Right atrium auricular region (tissue), 2 donors: Measurements from ENCODE around the gene OPTC. TPM values are rescaled to one million over a fixed set of nuclear protein-coding genes. Genes with fewer than 3 reads are reported as not detected.

Source experiments
- DNase-seq: peaks from one replicate; pipeline ENCODE4 v3.0.0-alpha.2; 2019; ENCODE audit warnings: low spot score
- H3K27ac ChIP-seq, 2 donors: fragments of 200-600 bp; sonication (generic); 1 replicate in 1 of 2; 2 replicates in 1 of 2; pipeline ENCODE4 v1.5.1; 2016 to 2019
- H3K27me3 ChIP-seq, 2 donors: fragments of 200-600 bp; sonication (generic); one replicate each; pipeline versions ENCODE4 v1.5.1 to v1.6.0; 2017 to 2019
- H3K36me3 ChIP-seq: fragments of 200-600 bp; sonication (generic); one replicate; pipeline ENCODE4 v1.5.1; 2016
- H3K4me1 ChIP-seq, 2 donors: fragments of 200-600 bp; sonication (generic); one replicate each; pipeline versions ENCODE4 v1.5.1 to v1.6.0; 2017 to 2019
- H3K4me3 ChIP-seq, 2 donors: fragments of 200-600 bp; sonication (generic); 1 replicate in 1 of 2; 2 replicates in 1 of 2; pipeline ENCODE4 v1.5.1; 2017 to 2019; ENCODE audit warnings: mild to moderate bottlenecking in 1 of 2, moderate library complexity in 1 of 2
- H3K9me3 ChIP-seq, 2 donors: fragments of 200-600 bp; sonication (generic); one replicate each; pipeline ENCODE4 v1.5.1; 2019
- total RNA-seq, 2 donors: library from RNA; depleted of rRNA; stranded (reverse); fragments of >200 nt; gene quantifications; one replicate each; pipeline ENCODE4 v1.1.0, GENCODE V29; 2016
- TF ChIP-seq, protein P1 (sequence below), 2 donors: fragments of 200-600 bp; sonication (generic); IDR thresholded peaks; one replicate each; pipeline ENCODE4 v1.5.1; 2019; ENCODE audit warnings: antibody characterized with exemption in 2 of 2

The OPTC gene
- total RNA-seq, 2 donors from 2014 or later, result not detected

- H3K27me3 ChIP-seq, result no peaks in the 10 kb centered on the region
- no peak overlapping the region for H3K27ac ChIP-seq
- H3K4me1 ChIP-seq, result peaks cover 0 to 4% of the 10 kb centered on the region in 2 donors
- H3K9me3 ChIP-seq, result no peaks in the 10 kb centered on the region
- no peak for DNase-seq
- TF ChIP-seq, protein P1, sequence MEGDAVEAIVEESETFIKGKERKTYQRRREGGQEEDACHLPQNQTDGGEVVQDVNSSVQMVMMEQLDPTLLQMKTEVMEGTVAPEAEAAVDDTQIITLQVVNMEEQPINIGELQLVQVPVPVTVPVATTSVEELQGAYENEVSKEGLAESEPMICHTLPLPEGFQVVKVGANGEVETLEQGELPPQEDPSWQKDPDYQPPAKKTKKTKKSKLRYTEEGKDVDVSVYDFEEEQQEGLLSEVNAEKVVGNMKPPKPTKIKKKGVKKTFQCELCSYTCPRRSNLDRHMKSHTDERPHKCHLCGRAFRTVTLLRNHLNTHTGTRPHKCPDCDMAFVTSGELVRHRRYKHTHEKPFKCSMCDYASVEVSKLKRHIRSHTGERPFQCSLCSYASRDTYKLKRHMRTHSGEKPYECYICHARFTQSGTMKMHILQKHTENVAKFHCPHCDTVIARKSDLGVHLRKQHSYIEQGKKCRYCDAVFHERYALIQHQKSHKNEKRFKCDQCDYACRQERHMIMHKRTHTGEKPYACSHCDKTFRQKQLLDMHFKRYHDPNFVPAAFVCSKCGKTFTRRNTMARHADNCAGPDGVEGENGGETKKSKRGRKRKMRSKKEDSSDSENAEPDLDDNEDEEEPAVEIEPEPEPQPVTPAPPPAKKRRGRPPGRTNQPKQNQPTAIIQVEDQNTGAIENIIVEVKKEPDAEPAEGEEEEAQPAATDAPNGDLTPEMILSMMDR (IDR thresholded peaks at IDR 0.05), result no peak
- no peaks in the 10 kb centered on the region for H3K36me3 ChIP-seq
- H3K4me3 ChIP-seq, result no peak overlapping the region
These were observed 1.2 kb upstream of the OPTC start for GRCh38 chr1:203492748-203493130.

DNA sequence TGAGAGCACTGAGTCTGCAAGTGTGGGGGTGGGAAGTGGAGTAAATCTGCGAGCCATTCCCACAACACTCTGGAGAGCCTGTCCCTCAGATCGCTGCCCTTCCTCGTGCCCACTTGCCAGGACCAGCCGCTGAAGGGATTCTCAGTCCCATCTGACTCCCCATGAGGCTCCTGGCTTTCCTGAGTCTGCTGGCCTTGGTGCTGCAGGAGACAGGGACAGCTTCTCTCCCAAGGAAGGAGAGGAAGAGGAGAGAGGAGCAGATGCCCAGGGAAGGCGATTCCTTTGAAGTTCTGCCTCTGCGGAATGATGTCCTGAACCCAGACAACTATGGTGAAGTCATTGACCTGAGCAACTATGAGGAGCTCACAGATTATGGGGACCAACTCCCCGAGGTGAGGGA is 1.9 kb downstream of the OPTC start:
- no peak overlapping the region for H3K4me3 ChIP-seq
- DNase-seq, result no peak
- H3K27me3 ChIP-seq, result no peaks in the 10 kb centered on the region
- H3K4me1 ChIP-seq, result no peaks in the 10 kb centered on the region
- no peak overlapping the region for H3K27ac ChIP-seq
- no peaks in the 10 kb centered on the region for H3K9me3 ChIP-seq
- TF ChIP-seq, protein P1 (IDR thresholded peaks at IDR 0.05), result no peak
- H3K36me3 ChIP-seq, result no peaks in the 10 kb centered on the region

DNA sequence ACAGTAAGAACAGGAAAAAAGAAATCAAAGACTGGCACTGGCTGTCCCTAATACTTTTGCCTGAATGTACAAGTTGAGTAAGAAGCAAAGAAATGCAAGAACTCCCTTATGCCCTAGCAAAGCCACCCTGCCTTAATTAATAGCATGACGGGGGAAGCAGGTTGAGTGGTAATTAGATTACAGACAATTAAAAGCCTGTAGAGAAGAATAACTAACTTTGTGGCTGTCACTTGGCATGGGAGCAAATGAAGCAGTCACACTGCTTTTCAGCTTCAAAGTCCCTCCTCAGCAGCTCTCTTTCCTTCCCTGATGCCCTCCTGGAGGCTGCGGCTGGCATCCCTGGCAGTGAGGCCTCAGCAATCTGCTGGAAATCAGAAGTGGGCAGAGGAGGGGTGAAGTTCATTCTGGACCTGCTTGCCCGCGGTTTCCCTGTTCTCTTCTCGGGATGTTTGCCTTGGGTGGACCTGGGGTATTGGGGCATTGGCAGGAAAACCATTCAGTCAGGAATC is 3.4 kb downstream of the OPTC start:
- no peak for DNase-seq
- Histone ChIP-seq H3K36me3 (no peaks in the 10 kb centered on the region), H3K27ac (no peak overlapping the region), H3K27me3 (no peaks in the 10 kb centered on the region), H3K9me3 (no peaks in the 10 kb centered on the region), H3K4me1 (no peaks in the 10 kb centered on the region), H3K4me3 (no peak overlapping the region)
- TF ChIP-seq, protein P1 (IDR thresholded peaks at IDR 0.05), result no peak

- no peaks in the 10 kb centered on the region for H3K9me3 ChIP-seq
- TF ChIP-seq, protein P1 (IDR thresholded peaks at IDR 0.05), result no peak
- H3K36me3 ChIP-seq, result no peaks in the 10 kb centered on the region
- no peaks in the 10 kb centered on the region for H3K4me1 ChIP-seq
- no peak overlapping the region for H3K4me3 ChIP-seq
- H3K27me3 ChIP-seq, result no peaks in the 10 kb centered on the region
- no peak for DNase-seq
- H3K27ac ChIP-seq, result no peak overlapping the region
These were observed 5.8 kb downstream of the OPTC start for GRCh38 chr1:203499643-203500278.

DNA sequence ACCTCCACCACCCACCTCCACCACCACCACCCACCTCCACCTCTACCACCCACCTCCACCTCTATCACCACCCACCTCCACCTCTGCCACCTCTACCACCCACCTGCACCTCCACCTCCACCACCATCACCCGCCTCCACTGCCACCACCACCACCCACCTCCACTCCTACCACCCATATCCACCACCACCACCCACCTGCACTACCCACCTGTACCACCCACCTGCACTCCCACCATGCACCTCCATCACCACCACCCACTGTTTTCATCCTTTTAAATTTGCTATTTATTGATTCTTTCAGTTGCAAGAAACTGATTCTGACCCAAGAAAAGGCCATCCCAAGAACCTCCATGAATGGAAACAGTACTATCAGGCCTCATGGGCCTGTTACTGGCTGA is 6.3 kb downstream of the OPTC start:
- TF ChIP-seq, protein P1 (IDR thresholded peaks at IDR 0.05), result no peak
- Histone ChIP-seq H3K36me3 (no peaks in the 10 kb centered on the region), H3K4me1 (no peaks in the 10 kb centered on the region), H3K27me3 (no peaks in the 10 kb centered on the region), H3K9me3 (no peaks in the 10 kb centered on the region), H3K4me3 (no peak overlapping the region), H3K27ac (no peak overlapping the region)
- DNase-seq, result no peak

DNA sequence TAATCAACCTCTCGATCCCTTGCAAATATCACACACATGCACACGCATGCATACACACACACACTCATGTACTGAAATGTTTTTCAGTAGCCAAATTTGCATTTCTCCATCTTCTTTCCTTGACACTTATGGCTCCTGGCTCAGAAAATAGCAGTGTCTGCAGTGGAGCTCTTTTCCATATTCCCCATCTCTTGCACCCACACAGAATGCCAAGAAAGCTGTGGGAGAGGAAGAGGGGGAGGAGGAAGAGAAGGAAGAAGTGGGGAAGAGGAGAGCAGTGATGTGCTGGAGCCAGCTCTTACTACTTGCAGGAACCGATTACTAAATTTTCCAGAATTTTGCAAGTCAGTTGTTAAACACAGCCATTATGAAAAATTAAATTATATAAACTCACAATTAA is 9.9 kb downstream of the OPTC start:
- H3K36me3 ChIP-seq, result no peaks in the 10 kb centered on the region
- TF ChIP-seq, protein P1 (IDR thresholded peaks at IDR 0.05), result no peak
- no peaks in the 10 kb centered on the region for H3K27me3 ChIP-seq
- no peak overlapping the region for H3K27ac ChIP-seq
- DNase-seq, result no peak
- H3K9me3 ChIP-seq, result no peaks in the 10 kb centered on the region
- peaks cover 0 to 25% of the 10 kb centered on the region in 2 donors for H3K4me1 ChIP-seq
- H3K4me3 ChIP-seq, result no peak overlapping the region
